ENCODE measurements around the gene UNC5CL.

The UNC5CL gene

DNA sequence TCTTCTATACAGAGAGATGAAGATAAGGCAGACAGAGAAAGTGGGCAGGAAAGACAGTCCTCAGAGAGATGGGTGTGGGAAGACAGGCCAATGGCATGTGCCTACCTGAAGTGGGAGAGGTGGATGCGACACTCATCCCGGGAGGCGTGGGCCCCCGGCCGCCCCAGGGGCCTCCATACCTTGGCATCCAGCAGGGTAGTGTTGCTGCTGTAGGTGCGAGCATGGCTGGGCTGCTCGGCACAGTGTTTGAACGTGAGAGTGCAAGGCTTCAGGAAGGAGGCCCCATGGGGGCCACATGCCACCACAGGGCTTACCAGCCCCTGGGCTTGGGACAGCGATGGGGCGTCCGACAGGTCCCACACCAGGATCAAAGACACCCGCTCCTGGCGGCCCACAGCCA, 5.2 kb downstream of the UNC5CL start:
- TF ChIP-seq, protein P1, sequence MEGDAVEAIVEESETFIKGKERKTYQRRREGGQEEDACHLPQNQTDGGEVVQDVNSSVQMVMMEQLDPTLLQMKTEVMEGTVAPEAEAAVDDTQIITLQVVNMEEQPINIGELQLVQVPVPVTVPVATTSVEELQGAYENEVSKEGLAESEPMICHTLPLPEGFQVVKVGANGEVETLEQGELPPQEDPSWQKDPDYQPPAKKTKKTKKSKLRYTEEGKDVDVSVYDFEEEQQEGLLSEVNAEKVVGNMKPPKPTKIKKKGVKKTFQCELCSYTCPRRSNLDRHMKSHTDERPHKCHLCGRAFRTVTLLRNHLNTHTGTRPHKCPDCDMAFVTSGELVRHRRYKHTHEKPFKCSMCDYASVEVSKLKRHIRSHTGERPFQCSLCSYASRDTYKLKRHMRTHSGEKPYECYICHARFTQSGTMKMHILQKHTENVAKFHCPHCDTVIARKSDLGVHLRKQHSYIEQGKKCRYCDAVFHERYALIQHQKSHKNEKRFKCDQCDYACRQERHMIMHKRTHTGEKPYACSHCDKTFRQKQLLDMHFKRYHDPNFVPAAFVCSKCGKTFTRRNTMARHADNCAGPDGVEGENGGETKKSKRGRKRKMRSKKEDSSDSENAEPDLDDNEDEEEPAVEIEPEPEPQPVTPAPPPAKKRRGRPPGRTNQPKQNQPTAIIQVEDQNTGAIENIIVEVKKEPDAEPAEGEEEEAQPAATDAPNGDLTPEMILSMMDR (IDR thresholded peaks at IDR 0.05) = no peak
- no peak overlapping the region for H3K27ac ChIP-seq
- DNase-seq (ENCODE audit: low spot score) = no peak
- H3K4me3 ChIP-seq = no peak overlapping the region

DNA sequence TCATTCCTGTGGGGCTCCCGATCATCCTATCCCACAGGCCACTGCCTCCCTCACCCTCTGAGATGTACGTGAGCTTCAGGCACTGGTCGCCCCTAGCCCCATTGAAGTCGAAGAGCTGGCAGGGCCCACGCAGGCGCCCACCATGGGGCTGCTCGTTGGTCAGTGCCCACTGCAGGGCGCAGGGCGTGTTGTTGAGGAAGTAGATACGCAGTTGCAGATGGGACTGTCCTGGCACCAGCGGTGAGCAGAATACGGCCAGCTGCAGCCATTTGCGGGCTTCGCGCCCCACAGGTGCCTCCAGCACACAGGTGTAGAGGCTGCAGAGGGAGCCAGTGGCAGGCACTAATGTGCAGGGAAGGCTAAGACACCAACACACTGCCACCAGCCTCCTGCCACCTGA, 6.2 kb downstream of the UNC5CL start:
- Histone ChIP-seq H3K27ac (no peak overlapping the region), H3K4me3 (no peak overlapping the region)
- no peak for DNase-seq (ENCODE audit: low spot score)
- TF ChIP-seq, protein P1 (IDR thresholded peaks at IDR 0.05) = no peak

DNA sequence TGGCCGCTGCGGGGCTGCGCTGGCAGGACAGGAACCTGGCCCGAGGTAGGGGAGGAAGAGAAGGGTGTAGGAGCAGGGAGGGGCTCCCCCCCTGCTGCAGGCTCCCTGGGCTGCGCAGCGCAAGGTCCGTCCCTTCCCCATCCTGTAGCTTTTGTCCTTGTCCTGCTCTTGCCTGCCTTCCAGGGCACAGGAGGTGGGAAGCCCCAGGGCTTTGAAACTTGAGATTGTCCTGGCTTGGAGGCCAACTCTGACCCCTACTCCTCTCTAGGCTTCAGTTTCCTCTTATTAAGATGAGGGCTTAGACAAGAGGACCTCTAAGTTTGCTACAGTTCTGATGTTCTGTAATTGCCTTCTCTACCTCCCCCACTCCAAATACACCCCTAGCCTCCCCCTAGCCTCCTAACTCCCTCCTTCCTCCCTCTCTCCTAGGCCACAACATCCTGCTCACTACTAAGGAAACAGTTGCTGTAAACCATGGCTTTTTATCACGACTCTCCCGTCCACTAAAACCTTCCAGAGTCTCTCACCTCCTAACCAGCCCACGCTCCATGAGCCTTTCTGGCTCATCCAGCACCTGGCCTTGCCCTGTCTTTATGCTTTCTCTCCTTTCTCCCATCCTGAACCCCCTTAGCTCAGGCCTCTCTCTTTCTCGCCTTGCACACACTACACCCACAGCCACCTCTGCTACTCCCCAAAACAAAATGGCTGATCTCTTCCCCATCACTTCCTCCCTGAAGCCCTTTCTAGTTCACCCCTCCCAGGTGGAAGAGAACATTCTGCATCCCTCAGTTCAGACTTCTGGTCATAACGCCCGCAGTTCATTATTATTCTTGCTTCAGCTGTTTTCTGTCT, 10.2 kb downstream of the UNC5CL start:
- H3K27ac ChIP-seq = no peak overlapping the region
- DNase-seq (ENCODE audit: low spot score) = no peak
- TF ChIP-seq, protein P1 (IDR thresholded peaks at IDR 0.05) = no peak
- peak overlapping the region; percentile 68 for H3K4me3 ChIP-seq

DNA sequence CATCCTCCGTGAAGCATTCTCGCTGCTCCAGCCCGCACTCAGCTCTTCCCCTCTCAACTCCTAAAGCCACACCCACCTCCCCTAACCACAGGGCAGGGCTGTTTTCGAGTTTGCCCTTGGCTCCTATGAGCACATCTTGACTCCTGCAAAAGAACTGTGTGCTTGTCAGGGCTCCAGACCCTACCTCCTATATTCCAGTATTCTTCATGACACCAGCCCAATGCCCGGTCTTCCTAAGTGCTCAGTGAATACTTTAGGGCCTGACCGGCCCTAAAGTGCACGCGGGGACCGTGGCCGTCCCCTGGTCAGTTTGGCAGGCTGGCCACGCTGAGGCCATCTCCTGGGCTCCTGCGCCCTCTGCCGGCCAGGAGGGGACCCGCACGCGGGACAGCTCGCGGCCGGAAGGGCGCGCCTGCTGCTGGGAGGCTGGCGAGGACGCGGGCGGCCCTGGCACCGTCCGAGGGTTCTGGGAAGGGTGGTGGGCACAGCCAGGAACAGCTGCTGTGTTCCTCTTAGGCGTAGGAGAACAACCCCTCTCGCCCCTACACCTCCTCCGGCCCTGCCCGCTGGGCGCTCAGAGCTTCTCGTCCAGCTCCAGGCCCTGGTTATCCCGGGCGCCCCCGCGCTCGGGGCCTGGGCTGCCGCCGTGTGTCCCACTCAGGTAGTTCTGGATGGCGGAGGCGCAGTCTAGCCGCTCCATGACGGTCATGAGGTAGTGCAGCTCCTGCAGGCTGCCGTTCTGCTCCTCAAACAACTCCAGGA, 11.0 kb downstream of the UNC5CL start:
- Histone ChIP-seq H3K27ac (peak overlapping the region in 1 of 2 donors; percentile 8), H3K4me3 (peak overlapping the region; percentile 68)
- TF ChIP-seq, protein P1 (IDR thresholded peaks at IDR 0.05) = peak; percentile 97
- peak; percentile 84 for DNase-seq (ENCODE audit: low spot score)

DNA sequence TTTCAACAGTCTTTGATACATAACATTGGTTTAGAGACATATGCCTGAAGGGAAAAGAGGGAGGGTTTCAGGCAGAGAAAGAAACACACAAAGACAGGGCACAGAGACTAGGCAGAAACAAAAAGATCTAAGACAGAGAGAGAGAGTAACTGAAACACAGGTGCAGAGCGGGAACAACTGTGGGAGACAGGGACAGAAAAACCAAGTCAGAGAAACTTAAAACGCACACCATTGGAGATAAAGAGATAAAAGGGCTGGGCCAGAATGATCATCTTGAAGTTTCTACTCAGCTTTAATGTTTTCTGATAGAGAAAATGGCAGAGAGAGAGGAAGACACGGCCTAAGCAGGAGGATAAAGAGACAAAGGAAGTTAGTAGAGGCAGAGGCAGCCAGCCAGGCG, 11.8 kb downstream of the UNC5CL start:
- peak overlapping the region in 1 of 2 donors; percentile 8 for H3K27ac ChIP-seq

DNA sequence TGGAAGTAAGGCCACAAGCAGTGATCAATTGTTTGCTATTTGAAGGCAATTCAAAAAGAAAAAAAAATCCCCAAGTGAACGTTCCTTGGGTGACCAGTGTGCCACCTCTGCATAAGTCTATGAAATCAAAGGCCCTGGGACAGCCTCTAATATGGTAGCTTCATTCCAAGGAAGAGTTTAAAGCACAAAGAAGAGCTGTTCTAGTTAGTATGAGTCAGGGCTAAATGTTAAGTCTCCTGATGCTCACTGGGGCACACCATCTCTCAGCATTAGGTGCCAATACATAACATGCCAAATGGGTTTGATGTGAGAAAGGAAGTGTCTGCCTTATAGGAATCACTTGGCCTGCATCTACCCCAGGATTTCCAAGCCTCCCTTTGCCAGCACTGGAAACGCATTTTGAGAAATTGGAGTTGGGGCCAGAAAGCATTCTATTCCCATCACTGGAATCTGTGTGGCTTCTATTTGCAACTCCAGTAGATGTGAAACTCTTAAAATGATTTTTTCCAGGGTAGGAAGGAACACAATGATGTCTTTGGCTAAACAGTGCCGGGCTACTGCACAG, 13.0 kb downstream of the UNC5CL start:
- Histone ChIP-seq H3K27ac (no peak overlapping the region), H3K4me3 (no peak overlapping the region)
- no peak for DNase-seq (ENCODE audit: low spot score)
- TF ChIP-seq, protein P1 (IDR thresholded peaks at IDR 0.05) = no peak

More for the DNA sequence above, 11.8 kb downstream of the UNC5CL start:
- TF ChIP-seq, protein P1 (IDR thresholded peaks at IDR 0.05) = no peak
- no peak for DNase-seq (ENCODE audit: low spot score)
- H3K4me3 ChIP-seq = peak overlapping the region; percentile 68

Measured in coronary artery (tissue), 2 donors.